ENCODE measurements around the gene BDKRB1.
"Not testable (repeated sequence)": the region's sequence is repeated elsewhere in the genome, so short reads cannot be mapped to it uniquely, and the experiment has no call there.

Gene BDKRB1

DNA sequence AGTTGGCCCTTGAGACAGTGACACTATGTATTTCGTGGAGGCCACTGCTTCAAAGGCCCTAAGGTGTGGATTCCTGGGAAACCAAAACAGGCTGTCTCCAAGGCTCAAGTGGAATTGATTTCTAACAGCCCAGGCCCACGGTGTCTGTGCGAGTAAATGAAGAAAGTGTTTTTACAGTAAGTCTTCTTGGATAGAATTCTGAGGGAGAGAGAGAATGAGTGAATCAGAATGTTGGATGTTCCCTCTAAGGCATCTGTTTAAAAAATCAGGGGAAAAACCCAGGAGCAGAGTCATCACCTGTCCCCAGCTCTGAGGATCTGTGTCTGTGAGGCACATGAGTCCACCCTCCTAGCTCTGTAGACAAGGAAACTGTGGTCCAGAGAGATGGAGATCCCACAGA is 22.3 kb upstream of the BDKRB1 start:
- no peak for DNase-seq (ENCODE audit: low spot score)
- no peak for FAIRE-seq

DNA sequence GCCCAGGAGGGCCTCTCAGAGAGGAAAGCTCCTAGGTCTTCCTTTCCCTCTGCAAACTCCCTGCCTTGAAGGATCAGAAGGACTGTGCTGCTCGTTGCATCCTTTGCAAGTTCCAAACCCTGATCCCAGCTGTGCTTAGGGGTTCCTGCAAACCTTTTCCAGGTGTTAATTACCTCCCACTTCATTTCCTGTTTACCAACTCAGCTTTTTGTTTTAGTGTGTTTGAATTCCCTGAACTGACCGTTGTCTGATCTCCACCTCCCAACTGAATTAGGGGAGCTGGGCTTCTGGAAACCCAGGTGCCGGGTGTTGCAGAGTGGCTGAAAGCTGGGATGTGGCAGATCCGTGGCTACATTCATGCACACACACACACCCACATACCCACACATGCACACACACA is 20.6 kb upstream of the BDKRB1 start:
- FAIRE-seq (no peak), DNase-seq (ENCODE audit: low spot score) (no peak)

- FAIRE-seq (no peak), DNase-seq (ENCODE audit: low spot score) (no peak)
Observed at GRCh38 chr14:96237641-96238040, 18.4 kb upstream of the BDKRB1 start.

- no peak for DNase-seq (ENCODE audit: low spot score)
- FAIRE-seq = no peak
Observed at GRCh38 chr14:96238676-96239265, 17.2 kb upstream of the BDKRB1 start.

DNA sequence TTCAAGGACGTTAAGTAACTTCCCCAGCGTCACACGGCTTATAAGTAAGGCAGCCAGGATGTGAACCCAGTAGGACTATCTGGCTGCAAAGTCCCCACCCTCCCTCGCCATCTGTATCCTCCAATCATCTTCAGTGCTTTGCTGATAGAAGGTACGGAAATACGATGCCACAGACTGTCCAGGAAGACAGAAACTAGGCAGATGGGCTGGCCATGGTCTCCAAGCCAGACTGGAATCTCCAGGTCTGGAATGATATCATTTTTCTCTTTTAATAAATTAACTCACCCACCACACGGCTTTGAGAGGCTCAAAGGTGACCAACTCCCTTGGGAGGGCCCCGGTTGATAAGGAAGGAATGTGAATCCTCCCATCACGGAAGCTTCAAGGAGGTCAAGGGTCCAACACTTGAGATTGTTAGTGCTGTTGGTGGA is 16.3 kb upstream of the BDKRB1 start:
- DNase-seq (ENCODE audit: low spot score) (peak; percentile 14), FAIRE-seq (no peak)

DNA sequence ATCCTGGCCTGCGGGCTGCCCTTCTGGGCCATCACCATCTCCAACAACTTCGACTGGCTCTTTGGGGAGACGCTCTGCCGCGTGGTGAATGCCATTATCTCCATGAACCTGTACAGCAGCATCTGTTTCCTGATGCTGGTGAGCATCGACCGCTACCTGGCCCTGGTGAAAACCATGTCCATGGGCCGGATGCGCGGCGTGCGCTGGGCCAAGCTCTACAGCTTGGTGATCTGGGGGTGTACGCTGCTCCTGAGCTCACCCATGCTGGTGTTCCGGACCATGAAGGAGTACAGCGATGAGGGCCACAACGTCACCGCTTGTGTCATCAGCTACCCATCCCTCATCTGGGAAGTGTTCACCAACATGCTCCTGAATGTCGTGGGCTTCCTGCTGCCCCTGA is 15.4 kb upstream of the BDKRB1 start:
- no peak for FAIRE-seq
- no peak for DNase-seq (ENCODE audit: low spot score)

DNA sequence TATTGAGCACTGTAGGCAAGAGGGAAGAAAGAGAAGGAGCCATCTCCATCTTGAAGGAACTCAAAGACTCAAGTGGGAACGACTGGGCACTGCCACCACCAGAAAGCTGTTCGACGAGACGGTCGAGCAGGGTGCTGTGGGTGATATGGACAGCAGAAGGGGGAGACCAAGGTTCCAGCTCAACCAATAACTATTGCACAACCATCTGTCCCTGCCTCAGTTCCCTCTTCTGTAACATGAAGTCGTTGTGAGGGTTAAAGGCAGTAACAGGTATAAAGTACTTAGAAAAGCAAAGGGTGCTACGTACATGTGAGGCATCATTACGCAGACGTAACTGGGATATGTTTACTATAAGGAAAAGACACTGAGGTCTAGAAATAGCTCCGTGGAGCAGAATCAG is 13.9 kb upstream of the BDKRB1 start:
- DNase-seq (ENCODE audit: low spot score) (no peak), FAIRE-seq (no peak)

DNA sequence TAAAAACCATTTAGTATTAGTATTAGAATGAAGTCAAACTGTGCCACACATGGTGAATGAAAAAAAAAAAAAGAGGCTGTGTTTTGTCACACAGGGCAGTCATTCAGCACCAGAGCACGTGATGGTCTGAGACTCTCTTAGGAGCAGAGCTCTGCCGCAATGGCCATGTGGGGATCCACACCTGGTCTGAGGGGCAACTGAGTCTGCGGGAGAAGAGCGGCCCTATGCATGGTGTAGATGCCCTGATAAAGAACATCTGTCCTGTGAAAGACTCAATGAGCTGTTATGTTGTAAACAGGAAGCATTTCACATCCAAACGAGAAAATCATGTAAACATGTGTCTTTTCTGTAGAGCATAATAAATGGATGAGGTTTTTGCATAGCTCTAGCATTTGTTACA is 12.2 kb upstream of the BDKRB1 start:
- FAIRE-seq (no peak), DNase-seq (ENCODE audit: low spot score) (no peak)

GRCh38 chr14:96245074-96245473 is 10.9 kb upstream of the BDKRB1 start:
- DNase-seq (ENCODE audit: low spot score); FAIRE-seq: not testable (repeated sequence)

GRCh38 chr14:96245710-96246538 is 10.1 kb upstream of the BDKRB1 start:
- DNase-seq (ENCODE audit: low spot score) (peak; percentile 13), FAIRE-seq (no peak)

DNA sequence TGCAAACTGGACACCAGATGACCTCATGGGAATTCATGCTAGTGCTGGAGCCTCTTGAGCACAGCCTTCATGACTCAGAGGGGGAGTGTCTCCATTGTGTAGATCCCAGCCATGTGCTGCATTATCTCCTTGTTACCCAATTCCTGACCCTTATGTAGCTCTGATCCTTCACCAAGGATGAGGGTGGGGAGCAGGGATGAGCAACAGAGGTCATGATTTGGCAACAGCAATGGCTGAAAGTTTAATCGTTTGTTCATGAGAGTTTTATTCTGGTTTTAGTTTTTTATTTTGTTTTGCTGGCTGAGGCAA is 9.5 kb upstream of the BDKRB1 start:
- FAIRE-seq = peak; percentile 41
- peak; percentile 82 for DNase-seq (ENCODE audit: low spot score)

- DNase-seq (ENCODE audit: low spot score) (peak; percentile 54), FAIRE-seq (no peak)
Observed at GRCh38 chr14:96247031-96247430, 9.0 kb upstream of the BDKRB1 start.

GRCh38 chr14:96249029-96249428 is 7.0 kb upstream of the BDKRB1 start:
- DNase-seq (ENCODE audit: low spot score) (peak; percentile 12), FAIRE-seq (no peak)

DNA sequence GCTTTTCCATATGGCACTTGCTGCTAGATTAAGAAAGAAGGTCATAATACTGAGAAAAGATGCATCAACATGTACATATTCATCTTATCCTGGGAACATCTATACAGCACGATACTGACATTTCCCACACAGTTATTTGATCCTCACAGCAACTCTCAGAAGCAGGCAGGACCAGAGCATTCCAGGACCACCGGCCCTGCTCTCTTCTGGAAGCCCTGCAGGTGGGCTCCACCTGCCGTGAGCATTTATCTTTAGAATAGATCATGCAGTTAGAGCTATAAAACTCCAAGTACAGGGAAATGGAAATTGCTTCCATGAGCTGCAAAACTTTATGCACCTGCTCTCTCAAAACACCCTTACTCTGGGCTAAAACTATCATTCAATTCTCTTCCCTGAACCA is 5.5 kb upstream of the BDKRB1 start:
- no peak for FAIRE-seq
- DNase-seq (ENCODE audit: low spot score) = no peak

- no peak for FAIRE-seq
- no peak for DNase-seq (ENCODE audit: low spot score)
Observed at GRCh38 chr14:96251656-96252155, 4.3 kb upstream of the BDKRB1 start.

- FAIRE-seq = no peak
- no peak for DNase-seq (ENCODE audit: low spot score)
Observed at GRCh38 chr14:96252323-96252998, 3.5 kb upstream of the BDKRB1 start.

DNA sequence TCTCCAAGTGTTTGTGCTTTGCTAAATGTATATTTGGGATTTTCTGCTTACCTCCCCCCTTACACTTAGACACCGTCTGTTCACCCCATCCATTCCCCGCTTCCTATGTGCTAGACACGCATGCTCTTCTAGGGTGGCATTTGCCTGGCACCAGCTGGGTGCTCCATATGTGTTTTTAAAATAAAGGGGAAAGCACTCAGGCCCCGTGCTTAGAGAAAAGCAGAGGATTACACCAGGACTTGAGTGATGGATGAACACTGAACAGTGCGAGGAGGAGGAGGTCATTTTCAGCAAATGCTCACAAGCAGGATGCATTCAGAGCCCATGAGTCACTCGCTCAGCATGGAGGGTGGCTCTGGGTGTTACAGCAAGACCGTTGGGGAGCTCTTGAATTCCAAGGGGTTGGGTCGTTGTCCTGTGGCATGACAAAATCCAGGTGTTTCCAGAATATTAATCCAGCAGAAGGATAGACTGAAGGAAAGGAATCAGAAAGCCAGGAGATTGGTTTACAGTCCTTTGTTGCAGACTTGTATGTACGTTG is 2.9 kb upstream of the BDKRB1 start:
- FAIRE-seq (peak; percentile 18), DNase-seq (ENCODE audit: low spot score) (peak; percentile 68)

GRCh38 chr14:96254687-96255086 is 1.3 kb upstream of the BDKRB1 start:
- DNase-seq (ENCODE audit: low spot score) (no peak), FAIRE-seq (no peak)

GRCh38 chr14:96256407-96256806 is 397 bp downstream of the BDKRB1 start:
- DNase-seq (ENCODE audit: low spot score) (no peak), FAIRE-seq (no peak)

DNA sequence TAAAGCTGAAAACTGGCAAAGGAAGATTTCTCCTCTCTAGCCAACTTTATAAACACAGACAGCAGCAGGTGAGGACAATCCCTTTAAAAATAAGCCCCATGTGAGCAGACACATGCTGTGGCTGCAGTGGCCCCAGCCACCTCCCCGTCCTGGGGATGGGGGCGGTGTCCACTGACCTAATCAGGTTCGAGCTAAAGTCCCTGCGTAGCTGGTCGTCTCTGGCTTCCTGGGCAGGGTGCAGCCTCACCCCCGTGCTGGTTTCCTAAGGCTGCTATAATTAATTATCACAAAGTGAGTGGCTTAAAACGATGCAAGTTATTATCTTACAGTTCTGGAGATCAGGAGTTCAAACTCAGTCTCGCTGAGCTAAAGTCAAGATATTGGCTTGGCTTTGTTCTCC is 1.0 kb downstream of the BDKRB1 start:
- no peak for FAIRE-seq

DNA sequence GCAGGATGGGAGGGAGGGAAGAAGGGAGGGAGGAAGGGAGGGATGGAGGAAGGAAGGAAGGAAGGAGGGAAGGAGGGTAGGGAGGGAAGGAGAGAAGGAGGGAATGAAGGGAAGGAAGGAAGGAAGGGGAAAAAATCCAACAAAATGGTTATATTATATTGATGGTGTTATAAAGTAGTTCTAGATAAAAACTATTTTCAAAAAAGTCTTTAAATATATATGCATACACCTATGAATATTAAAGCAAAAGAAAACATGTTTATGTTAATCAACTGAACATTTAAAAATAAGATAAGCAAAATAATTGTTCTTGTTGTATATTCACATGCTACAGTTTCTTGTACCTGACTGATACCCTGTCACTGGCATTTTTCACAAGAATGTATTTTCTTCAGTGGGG is 1.9 kb downstream of the BDKRB1 start:
- FAIRE-seq = no peak
- no peak for DNase-seq (ENCODE audit: low spot score)

More for the DNA sequence above, 1.0 kb downstream of the BDKRB1 start:
- no peak for DNase-seq (ENCODE audit: low spot score)

DNA sequence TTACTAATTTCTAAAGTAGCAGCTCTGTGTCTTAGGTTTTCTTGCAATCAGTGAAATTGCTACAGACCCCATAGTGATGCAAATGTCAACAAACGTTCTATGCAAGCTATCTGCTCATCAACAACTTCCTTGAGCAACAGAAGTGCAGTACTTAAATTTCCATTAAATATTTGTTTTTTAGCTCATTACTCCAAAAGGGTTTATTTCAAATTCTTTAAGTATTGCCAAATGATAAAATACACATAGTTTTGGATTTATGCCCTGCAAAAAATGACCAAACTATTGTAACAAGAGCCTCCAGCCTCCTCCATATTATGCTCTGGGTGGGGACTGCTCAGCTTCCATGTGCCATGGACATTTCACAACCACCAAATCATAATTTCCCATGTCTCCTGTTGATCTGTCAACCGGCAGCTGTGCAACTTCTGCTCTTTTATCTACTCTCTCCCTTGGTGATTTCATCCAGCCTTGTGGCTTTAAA is 4.4 kb downstream of the BDKRB1 start:
- no peak for FAIRE-seq
- no peak for DNase-seq (ENCODE audit: low spot score)
